Neural progenitor cell (in vitro differentiated cells): ENCODE measurements around the gene TUBB8.
"Not testable (repeated sequence)": the region's sequence is repeated elsewhere in the genome, so short reads cannot be mapped to it uniquely, and the experiment has no call there.

Experiments
- EZH2phosphoT487 ChIP-seq: fragments of 200-600 bp; sonication (generic); IDR thresholded peaks from 2 replicates; pipeline ENCODE4 v1.6.1; 2017; ENCODE audit warnings: antibody characterized with exemption
- TF ChIP-seq, protein P1 (sequence below): fragments of 200-600 bp; sonication (generic); IDR thresholded peaks from 2 replicates; pipeline ENCODE4 v1.5.1; 2017; ENCODE audit warnings: antibody characterized with exemption, mild to moderate bottlenecking

DNA sequence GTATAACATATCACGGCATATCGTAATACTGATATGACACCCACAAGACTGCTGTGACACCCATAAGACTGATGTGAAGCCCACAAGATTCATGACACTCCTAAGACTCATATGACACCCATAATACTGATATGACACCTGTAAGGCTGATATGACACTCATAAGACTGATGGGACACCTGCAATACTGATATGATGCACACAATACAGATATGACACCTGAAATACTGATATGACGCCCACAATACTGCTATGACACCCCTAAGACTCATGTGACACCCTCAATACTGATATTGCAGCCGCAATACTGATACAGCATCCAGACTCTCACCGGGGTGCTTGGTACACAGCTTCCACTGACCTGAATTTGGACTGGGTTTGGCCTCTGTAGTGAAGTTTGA, 19.1 kb upstream of the TUBB8 start:
- TF ChIP-seq, protein P1, sequence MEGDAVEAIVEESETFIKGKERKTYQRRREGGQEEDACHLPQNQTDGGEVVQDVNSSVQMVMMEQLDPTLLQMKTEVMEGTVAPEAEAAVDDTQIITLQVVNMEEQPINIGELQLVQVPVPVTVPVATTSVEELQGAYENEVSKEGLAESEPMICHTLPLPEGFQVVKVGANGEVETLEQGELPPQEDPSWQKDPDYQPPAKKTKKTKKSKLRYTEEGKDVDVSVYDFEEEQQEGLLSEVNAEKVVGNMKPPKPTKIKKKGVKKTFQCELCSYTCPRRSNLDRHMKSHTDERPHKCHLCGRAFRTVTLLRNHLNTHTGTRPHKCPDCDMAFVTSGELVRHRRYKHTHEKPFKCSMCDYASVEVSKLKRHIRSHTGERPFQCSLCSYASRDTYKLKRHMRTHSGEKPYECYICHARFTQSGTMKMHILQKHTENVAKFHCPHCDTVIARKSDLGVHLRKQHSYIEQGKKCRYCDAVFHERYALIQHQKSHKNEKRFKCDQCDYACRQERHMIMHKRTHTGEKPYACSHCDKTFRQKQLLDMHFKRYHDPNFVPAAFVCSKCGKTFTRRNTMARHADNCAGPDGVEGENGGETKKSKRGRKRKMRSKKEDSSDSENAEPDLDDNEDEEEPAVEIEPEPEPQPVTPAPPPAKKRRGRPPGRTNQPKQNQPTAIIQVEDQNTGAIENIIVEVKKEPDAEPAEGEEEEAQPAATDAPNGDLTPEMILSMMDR = not testable (repeated sequence)
- TF ChIP-seq EZH2phosphoT487 = not testable (repeated sequence)
